Hematopoietic multipotent progenitor cell treated with erythropoietin and hydrocortisone succinate and interleukin-3 and kit ligand, for 17 days (in vitro differentiated cells): ENCODE results near the gene CD2.

Experiments
- DNase-seq: peaks from one replicate; pipeline ENCODE4 v3.0.0-alpha.2; 2015; ENCODE audit warnings: low spot score

The CD2 gene

GRCh38 chr1:116760487-116760886 lies 6.3 kb downstream of the CD2 start:
- DNase-seq: no peak

- no peak for DNase-seq
These were observed 6.9 kb downstream of the CD2 start for GRCh38 chr1:116760996-116761665.

GRCh38 chr1:116762281-116762680 lies 8.1 kb downstream of the CD2 start:
- DNase-seq: no peak

GRCh38 chr1:116762781-116763115 lies 8.5 kb downstream of the CD2 start:
- DNase-seq: no peak

- no peak for DNase-seq
These were observed 9.0 kb downstream of the CD2 start for GRCh38 chr1:116763116-116763786.

- DNase-seq: no peak
These were observed 9.7 kb downstream of the CD2 start for GRCh38 chr1:116763787-116764465.

GRCh38 chr1:116764466-116764898 lies 10.3 kb downstream of the CD2 start:
- no peak for DNase-seq

- DNase-seq: no peak
These were observed 11.0 kb downstream of the CD2 start for GRCh38 chr1:116764906-116765862.

- DNase-seq: no peak
These were observed 11.7 kb downstream of the CD2 start for GRCh38 chr1:116765962-116766361.

- DNase-seq: no peak
These were observed 12.6 kb downstream of the CD2 start for GRCh38 chr1:116766616-116767469.

GRCh38 chr1:116767782-116768382 lies 13.7 kb downstream of the CD2 start:
- DNase-seq: no peak

GRCh38 chr1:116768416-116769103 lies 14.3 kb downstream of the CD2 start:
- DNase-seq: no peak

GRCh38 chr1:116769104-116769452 lies 14.8 kb downstream of the CD2 start:
- no peak for DNase-seq

GRCh38 chr1:116769561-116769977 lies 15.3 kb downstream of the CD2 start:
- DNase-seq: no peak

- DNase-seq: no peak
These were observed 15.8 kb downstream of the CD2 start for GRCh38 chr1:116769994-116770393.

- DNase-seq: no peak
These were observed 16.4 kb downstream of the CD2 start for GRCh38 chr1:116770625-116771024.

GRCh38 chr1:116771997-116772647 lies 17.9 kb downstream of the CD2 start:
- DNase-seq: no peak

- no peak for DNase-seq
These were observed 18.4 kb downstream of the CD2 start for GRCh38 chr1:116772648-116773045.

GRCh38 chr1:116775116-116775752 lies 21.0 kb downstream of the CD2 start:
- no peak for DNase-seq
